GM18858 (cell line): Measurements from ENCODE around the gene RBM4B.

Experiments
- ATAC-seq: cut with Tn5 transposase; IDR thresholded peaks from one replicate; pipeline ENCODE4 v1.9.1; 2021; ENCODE audit not compliant: unreplicated experiment

Gene RBM4B

GRCh38 chr11:66617155-66617834, 60.4 kb downstream of the RBM4B start:
- no peak for ATAC-seq

- peak; percentile 76 for ATAC-seq
These were observed 61.1 kb downstream of the RBM4B start, which contains the start of gene RBM14 for GRCh38 chr11:66616379-66617154. Gene RBM14 (plus strand): TSS chr11:66616630. CDS start chr11:66616721, 91 bp downstream.
